DOHH2 (cell line): ENCODE results near the gene SLC2A8.

Experiments
- EZH2phosphoT487 ChIP-seq: fragments of 200-600 bp; sonication (generic); IDR thresholded peaks from 2 replicates; pipeline ENCODE4 v1.6.1; 2017; ENCODE audit warnings: borderline replicate concordance, mild to moderate bottlenecking, antibody characterized with exemption, low read length, moderate library complexity, mixed read lengths
- TF ChIP-seq, protein P1 (sequence below): fragments of 200-600 bp; sonication (generic); IDR thresholded peaks from one replicate; pipeline ENCODE4 v1.5.1; 2014; ENCODE audit warnings: antibody characterized with exemption, mild to moderate bottlenecking, low read depth, low read length; ENCODE audit not compliant: poor library complexity, severe bottlenecking

DNA sequence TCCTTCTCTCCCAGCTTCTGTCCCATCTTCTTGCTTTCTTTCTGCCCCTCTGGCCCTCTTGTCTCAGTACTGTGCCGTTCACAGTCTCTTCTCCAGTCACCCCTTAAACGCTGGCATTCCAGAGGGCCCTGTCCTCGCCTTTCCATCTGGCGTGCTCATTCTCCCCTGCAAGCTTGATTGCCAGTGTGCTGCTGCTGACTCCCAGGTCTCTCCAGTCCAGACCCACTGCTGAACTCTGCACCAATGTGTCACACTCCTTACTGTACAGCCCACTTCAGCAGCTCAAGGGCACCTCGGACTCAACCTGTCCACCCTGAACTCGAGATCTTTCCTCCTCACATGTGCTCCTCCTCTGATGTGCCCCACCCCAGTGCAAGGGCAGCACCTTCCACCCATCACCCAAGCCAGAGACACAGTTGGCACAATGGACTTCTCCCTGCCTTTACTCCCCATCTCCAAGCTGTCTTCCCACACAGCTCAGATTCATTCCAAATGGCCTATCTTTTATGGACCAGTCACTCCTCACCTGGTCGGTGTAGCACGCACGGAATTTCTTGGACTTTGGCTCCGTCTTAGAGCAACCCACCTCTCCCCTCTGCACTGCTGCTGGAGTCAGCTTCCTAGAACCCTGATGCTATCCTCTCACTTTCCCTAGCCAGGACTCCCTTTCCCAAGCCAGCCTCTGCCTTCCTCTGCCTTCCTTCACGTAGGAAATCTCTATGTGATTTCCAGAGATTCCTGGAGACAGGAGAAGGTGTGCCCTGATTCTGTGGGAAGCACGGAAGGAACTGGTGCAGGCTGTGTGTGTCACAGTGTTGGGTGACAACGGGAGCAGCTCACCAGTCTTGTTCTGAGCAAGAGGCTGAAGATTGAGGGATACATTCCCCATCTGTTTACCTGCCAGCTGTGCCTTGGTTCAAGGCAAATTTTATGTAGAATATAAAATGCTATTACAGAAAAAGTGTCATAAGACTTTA, 26.0 kb upstream of the SLC2A8 start:
- TF ChIP-seq, protein P1, sequence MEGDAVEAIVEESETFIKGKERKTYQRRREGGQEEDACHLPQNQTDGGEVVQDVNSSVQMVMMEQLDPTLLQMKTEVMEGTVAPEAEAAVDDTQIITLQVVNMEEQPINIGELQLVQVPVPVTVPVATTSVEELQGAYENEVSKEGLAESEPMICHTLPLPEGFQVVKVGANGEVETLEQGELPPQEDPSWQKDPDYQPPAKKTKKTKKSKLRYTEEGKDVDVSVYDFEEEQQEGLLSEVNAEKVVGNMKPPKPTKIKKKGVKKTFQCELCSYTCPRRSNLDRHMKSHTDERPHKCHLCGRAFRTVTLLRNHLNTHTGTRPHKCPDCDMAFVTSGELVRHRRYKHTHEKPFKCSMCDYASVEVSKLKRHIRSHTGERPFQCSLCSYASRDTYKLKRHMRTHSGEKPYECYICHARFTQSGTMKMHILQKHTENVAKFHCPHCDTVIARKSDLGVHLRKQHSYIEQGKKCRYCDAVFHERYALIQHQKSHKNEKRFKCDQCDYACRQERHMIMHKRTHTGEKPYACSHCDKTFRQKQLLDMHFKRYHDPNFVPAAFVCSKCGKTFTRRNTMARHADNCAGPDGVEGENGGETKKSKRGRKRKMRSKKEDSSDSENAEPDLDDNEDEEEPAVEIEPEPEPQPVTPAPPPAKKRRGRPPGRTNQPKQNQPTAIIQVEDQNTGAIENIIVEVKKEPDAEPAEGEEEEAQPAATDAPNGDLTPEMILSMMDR = no peak
- no peak for TF ChIP-seq EZH2phosphoT487
